Right ventricle myocardium inferior (tissue), 1 donor: ENCODE results near the gene ARPC5. TPM values are rescaled to one million over a fixed set of nuclear protein-coding genes. Genes with fewer than 3 reads are reported as not detected.
A peak's percentile ranks its signal among the peaks of the same experiment; 100 is the strongest.
"Not testable (repeated sequence)": the region's sequence is repeated elsewhere in the genome, so short reads cannot be mapped to it uniquely, and the experiment has no call there.

Source experiments
- ATAC-seq: fragments of 200-7000 bp; cut with Tn5 transposase; one replicate; pipeline ENCODE4 v1.9.1; 2020; ENCODE audit warnings: mild to moderate bottlenecking, moderate library complexity
- DNase-seq: peaks from one replicate; pipeline ENCODE4 v3.0.0; 2021; ENCODE audit errors: missing footprints
- intact Hi-C: fragments of 100-400 bp; cut with DNase I; formaldehyde crosslinking; loops from one replicate; pipeline ENCODE4 v1.11.0; 2022
- long read RNA-seq: library from polyadenylated mRNA; unstranded; transcript quantifications from one replicate; pipeline ENCODE4 v2.0.0, GENCODE V29; 2021
- total RNA-seq: library from RNA; stranded (reverse); fragmentation: NEBNext Ultra II Directional; extraction: Animal tissue kit (Norgen Biotek cat#: 25700); gene quantifications from one replicate; pipeline ENCODE4 v1.2.1, GENCODE V29; 2021
- donor health status: DM: no; HTN: yes; CAD: no; lungs with severe emphysema.

The ARPC5 gene
- 40.2 TPM for total RNA-seq
- long read RNA-seq, full-length matches to known transcripts, result 18 of 20 reads
- long read RNA-seq, partial matches to known transcripts, result 2 of 20 reads
- long read RNA-seq, other reads (novel, unspliced or antisense), result 0 of 20 reads

DNA sequence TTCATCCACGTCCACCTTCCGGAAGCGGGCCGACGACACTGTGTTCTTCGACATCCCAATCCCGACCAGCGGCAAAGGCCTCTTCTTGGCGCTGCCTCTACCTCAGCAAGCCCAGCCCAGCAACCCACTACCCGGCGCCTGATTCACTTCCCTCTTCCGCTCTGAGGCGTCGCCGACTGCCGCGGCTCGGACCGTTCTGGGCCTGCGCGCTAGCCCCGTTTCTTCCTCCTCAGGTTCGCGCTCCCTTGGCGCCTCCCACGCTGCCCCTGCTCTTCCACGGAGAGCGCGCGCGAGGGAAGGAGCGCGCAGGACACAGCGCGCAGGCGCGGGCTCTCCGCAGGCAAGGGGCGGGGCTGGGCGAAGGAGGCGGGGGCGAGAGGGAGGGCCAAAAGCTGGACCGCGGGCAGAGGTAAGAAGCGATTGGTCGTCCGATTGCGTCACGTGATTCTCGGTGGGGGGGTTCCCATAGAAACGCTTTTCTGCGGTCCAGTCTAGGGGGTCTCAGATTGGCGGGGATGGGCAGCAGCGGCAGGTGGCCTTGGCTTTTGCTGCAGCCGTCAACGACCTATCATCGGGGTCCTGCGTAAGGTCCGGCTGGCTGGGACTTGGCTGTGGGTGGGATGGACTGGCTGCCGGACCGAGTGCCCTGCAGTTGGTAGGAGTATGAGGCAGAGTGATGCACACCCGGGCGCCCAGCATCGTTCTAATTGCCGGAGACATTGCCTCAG lies at the start of gene ARPC5:
Gene ARPC5, minus strand, starts transcription at position 178 of the 728 bp plus-strand sequence. Its CDS starts 124 bp downstream, at position 54.
- peak; percentile 98 for ATAC-seq
- peak; percentile 99 for DNase-seq
- intact Hi-C loops, result loop anchor here (1.0 to 2.0 kb wide), 2 partner anchors 19 to 163 kb away; partner anchors contain the start of gene SMG7

DNA sequence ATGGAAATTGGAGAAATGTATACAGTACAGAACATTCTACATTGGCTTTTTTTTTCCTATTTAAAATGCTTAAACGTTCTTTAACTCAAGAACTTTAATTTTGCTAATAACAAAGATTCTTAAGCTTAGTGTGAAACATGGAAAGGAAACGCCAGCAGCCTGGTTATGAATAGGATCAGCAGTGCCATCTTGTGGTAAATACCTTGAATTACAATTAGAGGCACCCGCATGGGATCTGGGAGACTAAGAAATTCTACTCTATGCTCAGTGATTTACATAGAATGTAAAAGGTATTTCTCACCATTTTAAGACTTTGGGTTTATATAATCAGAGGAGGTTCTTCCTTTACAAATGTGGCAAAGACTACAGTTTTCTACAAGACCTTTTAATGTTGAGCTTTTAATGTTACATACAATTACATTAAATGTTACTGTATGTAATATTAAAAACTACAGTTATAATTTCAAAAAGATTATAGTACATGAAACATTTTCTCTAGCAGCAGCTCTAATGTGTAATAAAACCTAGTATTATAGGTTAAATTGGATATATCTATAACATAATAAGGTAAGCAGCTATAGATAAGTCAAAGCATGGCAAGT lies 49.6 kb upstream of the ARPC5 start:
- ATAC-seq, result no peak
- intact Hi-C loops, result loop anchor here (2.0 to 10.0 kb wide), 2 partner anchors 30 to 230 kb away; no protein-coding TSS in a partner anchor
- DNase-seq, result no peak

DNA sequence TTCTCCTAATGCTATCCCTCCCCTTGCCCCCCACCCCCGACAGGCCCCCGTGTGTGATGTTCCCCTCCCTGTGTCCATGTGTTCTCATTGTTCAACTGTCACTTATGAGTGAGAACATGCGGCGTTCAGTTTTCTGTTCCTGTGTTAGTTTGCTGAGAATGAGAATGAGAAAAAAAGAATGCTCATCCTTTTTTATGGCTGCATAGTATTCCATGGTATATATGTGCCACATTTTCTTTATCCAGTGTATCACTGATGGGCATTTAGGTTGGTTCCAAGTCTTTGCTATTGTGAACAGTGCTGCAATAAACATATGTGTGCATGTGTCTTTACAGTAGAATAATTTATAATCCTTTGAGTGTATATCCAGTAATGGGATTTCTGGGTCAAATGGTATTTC lies 43.8 kb upstream of the ARPC5 start:
- intact Hi-C loops, ATAC-seq, DNase-seq: not testable (repeated sequence)

DNA sequence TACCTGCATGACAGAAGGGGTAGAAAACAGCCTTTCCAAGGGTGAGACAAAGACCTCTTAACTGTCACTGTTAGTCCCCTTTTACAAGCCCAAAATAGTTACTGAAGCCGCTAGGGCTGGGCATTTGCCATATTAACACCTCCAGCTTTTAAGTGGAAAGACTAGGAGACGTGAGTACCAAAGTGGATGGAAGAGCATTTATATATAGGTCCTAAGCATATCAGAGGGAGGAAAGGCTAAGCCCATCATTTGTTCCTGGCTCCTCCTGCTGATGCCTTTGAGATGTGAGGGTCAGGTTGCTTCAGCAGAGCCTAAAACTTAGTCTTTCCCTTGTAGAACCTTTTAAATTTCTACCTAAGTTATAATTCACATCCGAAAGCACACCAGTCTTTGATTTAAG lies 43.2 kb upstream of the ARPC5 start:
- ATAC-seq, result peak; percentile 60
- no peak for DNase-seq
- intact Hi-C loops, result no loop called here

DNA sequence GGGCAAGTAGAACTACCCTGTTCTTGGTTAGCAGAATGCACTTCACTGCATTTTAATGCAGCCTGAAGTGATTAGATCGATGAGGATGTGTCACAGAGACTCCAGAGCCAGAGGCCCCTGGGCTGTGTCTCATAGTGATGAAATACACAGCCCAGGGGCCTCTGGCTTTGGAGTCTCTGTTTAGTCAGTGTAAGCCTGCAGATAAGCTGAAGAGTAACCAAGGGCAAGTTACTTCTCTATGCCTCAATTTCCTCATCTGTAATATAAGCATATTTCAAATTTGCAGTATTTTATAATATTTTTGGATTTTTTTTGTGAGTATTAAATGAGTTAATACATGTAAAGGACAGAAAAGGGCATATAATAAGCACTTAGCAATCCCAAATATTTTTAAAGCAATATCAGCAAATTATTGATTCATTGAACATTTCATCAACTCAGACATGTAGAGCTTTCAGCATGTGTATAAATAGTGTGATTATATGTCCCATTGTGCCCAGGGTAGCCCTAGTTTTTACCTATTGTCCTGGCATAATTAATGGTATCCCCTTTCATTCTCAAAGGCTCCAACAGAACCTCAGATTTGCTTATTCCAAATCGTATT lies 41.1 kb upstream of the ARPC5 start:
- DNase-seq (peak; percentile 50), ATAC-seq (peak; percentile 80)
- intact Hi-C loops, result no loop called here

DNA sequence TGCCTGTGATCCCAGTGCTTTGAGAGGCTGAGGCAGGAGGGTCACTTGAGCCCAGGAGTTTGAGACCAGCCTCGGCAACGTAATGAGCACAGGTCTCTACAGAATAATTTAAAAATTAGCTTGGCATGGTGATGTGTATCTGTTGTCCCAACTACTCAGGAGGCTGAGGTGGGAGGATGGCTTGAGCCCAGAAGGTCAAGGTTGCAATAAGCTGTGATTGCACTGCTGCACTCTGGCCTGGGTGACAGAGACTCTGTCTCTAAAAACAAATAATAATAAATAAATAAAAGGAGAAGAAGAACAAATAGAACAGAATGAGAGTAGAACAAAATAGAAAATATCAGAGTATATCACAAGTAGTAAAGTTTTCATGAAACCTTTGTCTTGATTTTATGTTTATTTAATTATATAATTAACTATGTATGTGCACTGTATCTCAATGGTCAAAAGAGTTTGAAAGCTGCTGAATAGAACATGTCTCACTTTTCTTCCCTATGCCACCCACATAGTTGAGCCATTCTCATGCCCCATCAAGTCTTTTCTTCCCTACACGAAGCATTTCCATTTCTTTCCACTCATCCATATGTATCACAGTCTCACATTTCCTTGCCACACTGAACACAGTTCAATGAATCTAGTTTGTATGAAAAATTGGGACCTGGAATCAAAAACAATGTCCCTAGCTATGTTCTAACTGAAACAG lies 40.5 kb upstream of the ARPC5 start:
- DNase-seq (no peak), ATAC-seq (no peak)
- intact Hi-C loops, result no loop called here

DNA sequence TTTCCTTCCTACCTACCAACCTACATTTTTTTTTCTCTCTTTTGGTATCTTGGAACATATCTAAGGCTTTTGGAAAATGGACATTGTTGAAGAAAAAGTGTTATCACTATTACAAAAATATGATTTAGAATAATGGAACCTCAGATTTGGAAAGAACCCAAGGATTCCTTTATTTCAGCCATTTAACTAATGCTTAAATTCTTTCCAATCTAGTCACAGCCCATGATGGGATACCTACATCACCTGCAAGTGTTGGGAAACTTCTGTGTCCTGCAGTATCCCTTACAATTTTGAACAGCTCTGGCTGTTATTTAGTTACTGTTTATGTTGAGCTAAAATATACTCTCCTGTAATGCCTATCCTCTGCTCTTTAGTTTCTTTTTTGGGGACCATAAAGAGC lies 39.8 kb upstream of the ARPC5 start:
- intact Hi-C loops, result no loop called here

DNA sequence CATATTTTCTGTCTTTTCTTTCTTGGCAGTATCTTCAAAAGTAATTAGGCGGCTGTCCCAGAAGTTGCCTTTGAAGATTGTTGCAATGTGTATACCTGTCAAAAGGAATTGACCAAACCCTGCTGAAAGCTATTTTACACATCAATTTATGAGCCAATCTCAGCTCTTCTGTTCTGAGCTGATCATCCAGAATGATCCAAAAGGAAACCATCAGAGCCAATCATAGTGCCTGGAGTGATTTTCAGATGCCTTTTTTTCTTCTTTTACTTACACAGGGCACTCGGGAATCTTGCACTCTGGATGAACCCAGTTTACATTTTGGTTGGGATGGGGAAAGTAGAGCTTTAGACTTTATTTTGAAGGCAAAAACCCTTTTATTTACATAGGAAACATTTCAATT lies 39.3 kb upstream of the ARPC5 start:
- ATAC-seq (no peak), DNase-seq (no peak)
- intact Hi-C loops, result no loop called here

More for the DNA sequence above, 39.8 kb upstream of the ARPC5 start:
- DNase-seq (no peak), ATAC-seq (no peak)

DNA sequence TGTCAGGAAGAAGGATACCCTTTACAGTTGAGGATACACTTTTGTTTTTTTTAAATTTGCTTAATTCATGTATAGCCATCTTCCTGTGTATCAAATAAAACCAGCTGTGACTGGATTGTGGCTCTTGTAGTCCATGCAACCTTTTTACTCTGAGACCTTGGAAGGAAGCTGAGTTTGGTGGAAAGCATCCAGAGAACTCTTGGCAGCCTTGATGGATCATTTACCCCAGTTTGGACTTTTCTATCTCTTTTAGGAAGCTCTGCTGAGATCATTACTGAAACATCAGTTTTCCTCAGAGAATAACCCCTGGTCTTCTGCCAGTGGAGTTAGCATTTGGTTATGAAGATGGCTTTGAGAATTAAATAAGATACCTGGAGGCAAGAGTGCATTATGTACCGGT lies 38.8 kb upstream of the ARPC5 start:
- DNase-seq (no peak), ATAC-seq (peak; percentile 82)
- intact Hi-C loops, result no loop called here

DNA sequence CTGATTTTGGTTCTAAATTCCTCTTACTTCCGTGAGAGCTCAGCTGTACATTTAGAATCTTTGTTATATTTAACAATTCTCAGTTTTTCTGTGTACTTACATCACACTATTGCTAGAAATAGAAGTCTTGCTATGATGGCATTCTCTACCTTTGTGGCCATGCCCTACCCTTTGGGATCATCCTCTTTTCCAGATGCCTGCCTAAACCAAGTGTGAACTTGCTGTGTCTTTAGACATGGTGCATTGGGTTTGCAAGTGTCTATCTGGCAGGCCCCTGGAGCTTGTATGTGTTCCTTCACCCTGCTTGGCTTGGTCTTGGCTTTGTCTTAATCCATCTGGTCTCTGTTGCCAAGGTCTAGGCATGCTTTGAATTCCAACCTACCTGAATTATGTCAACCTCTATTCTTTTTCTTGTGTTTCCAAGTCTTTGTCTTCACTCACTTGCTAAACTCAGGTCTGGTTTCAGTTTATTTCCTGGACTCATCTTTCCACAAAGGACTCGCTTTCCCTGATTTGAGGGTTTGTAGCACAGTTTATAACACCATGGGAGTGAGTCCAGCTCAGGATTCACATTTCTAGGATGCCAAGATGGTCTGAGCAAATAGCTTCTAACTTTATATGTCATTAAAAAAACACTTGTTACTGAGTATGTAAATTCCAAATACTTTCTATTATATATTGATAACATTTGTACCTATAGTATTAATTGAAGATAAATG lies 38.2 kb upstream of the ARPC5 start:
- intact Hi-C loops, result no loop called here
- ATAC-seq (no peak), DNase-seq (no peak)

DNA sequence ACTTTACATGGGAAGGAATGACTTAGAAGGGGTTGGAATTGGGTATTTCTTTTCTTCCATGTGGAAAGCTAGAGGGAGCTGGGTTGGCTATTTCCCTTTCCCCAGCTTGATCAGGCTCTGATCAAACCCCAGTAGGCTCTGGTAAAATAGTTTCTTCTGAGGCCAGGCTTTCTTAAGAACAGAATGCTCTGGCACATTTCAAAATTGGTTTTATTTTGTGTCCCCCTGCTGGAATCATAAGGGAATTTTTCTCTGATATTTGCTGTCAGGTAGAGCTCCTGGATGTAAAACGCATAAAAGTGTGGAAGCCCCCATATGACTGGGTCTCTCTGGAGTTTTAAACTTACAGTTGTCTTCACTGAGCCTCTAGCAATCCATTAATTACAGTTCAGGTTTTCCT lies 34.6 kb upstream of the ARPC5 start:
- intact Hi-C loops, result no loop called here
- ATAC-seq, result no peak
- DNase-seq, result no peak

DNA sequence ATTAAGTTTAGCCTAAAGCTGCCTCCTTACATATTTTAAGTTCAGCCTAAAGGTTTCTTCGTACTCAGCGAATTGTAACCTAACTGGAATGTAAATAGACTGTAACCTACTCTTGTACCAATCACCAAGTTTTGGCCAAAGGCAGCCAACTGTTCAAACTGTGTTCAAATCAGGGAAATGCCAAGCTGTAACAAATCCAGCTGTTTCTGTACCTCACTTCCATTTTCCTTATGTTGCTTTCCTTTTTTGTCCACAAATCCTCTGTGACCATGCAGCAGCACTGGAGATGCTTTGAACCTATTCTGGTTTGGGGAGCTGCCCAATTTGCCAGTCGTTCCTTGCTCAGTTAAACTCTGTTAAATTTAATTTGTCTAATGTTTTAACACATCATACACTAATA lies 20.8 kb upstream of the ARPC5 start:
- intact Hi-C loops, result no loop called here
- no peak for DNase-seq
- ATAC-seq, result no peak

DNA sequence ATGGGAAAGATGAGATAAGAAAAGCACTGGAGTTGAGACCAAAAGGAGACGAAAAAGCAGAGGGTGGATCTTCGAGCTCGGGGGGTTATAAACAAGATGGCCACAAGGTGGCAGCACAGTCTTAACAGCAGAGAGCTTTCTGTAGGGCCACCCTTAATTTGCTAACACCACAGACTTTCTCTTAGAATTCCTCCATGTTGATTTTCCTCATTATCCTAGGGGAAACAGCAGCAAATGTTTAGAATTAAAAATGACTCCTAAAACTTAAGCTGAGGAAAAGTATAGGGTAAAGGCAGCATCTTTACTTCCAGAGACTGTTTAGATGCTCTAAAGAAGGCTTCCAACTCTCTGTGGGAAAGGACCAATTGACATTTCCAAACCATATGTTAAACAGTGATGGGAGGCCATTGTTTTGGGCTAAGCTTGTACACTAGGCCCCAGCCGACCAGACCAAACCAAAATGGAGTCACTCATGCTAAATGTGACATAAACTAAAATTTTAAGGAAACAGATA lies 20.0 kb upstream of the ARPC5 start:
- DNase-seq (peak; percentile 72), ATAC-seq (peak; percentile 76)
- intact Hi-C loops, result loop anchor here (1.0 to 2.0 kb wide), 3 partner anchors 19 to 261 kb away; no protein-coding TSS in a partner anchor

DNA sequence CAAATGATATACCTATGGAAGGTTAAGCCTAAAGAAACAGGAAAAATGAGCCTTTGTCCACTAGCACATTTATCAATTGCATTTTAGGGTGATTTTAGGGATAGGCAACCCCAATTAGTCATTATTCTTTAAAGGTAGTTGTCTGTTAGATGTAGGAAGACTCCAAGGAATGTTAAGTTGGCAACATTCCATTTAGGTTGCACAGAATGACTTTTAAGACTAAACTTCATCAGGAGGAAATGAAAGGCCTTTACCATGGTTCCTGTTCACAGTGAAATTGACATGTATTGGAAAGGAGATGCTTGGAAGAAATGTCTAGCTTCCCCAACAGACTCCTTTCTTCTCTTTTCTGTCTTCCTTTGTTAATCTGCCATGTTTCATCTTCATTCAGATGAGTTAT lies 19.1 kb upstream of the ARPC5 start:
- DNase-seq (no peak), ATAC-seq (no peak)
- intact Hi-C loops, result loop anchor here (1.0 to 2.0 kb wide), 3 partner anchors 18 to 262 kb away; no protein-coding TSS in a partner anchor

DNA sequence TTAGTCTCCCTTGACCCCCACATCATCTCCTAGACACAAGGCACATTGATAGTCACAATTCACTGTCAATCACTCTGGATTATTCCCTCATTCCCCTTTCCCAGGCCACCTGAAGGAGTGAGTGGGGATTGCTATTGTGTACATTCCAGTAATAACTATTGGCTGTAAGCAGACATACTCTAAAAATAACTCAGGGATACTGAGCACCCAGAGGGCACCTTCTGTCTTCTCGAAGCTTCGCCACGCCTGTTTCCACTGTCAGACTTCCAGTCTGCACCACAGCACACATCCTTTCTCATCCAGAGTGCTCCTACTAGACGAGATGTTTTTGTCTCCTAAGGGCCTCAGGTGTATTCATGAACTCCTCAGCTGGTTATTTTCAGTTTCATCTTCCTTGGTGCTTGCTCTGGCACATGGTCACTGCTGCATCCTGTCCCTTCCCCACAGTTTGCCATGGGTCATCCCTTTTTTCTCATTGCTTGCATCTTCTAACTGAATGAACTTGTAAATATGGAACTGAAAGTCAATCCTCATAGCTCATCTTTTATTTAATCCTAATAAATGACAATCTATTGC lies 18.4 kb upstream of the ARPC5 start:
- ATAC-seq (peak; percentile 35), DNase-seq (no peak)
- intact Hi-C loops, result loop anchor here (2.0 kb wide), 2 partner anchors 17 to 31 kb away; no protein-coding TSS in a partner anchor

DNA sequence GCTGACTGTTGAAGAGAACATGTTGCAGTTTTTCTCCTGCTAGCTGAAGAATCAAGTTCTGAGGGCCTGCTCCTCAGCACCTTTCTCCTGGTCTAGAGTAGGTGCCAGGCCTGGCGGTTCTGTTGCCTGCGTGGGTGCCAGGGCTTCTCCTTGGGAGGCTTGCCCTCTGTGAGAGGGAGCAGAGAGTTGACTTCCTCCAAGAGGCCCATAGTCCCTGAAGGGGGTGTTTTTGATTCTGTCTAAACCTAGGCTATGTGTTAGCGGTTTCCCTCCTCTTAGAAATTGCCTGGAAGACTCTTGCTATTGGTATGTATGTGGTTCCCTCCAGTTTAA lies 17.8 kb upstream of the ARPC5 start:
- ATAC-seq (peak; percentile 29), DNase-seq (no peak)
- intact Hi-C loops, result no loop called here

DNA sequence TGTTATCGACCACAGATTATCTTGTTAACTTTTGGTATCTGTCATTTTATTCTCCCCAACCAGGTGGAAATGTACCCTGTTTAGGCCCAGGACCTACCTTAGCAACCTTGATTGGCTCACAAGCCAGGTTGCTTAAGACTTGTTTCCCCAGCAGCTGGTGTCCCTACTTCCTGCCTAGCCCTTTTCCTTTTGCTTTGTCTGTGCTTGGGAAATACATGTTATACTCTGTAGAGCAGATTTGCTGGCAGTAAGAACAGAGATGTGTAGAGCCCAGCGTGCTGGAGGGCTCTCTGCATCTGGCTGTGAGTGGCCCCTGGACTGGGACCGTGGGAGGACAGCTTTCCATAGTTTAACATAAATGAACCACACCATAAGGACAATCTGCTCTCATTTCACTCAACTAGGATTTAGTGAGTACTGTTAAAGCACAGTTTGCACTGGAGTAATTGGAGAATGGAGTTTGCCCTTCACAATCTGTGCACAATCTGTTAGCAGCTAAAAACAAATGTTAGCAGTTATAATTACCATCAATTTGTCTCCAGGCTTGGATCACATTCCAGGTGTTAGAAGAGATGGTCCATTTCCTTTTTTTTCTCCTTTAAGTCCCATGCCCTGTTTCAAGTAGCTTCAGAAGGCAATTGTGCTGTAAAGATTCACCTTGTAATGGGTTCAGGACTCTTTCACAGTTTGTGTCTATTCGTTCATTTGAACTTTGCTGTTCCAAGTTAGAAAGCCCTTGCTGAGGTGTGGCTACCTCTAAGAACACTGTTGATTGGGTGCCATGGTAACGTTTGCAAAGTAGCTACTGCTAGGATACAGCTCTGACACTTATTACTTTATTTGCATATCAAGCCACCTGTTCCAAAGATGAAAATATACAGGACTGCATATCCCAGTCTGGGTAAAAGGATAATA lies 17.2 kb upstream of the ARPC5 start, which contains the start of gene APOBEC4:
Gene APOBEC4, minus strand, starts transcription at position 770 of the 915 bp plus-strand sequence. CDS start 4,535 bp downstream, outside the sequence.
- intact Hi-C loops, result no loop called here
- ATAC-seq (peak; percentile 69), DNase-seq (no peak)
